GM19455 (cell line): Measurements from ENCODE around the gene KYNU.
"Not testable (repeated sequence)": the region's sequence is repeated elsewhere in the genome, so short reads cannot be mapped to it uniquely, and the experiment has no call there.

Experiments
- ATAC-seq: cut with Tn5 transposase; IDR thresholded peaks from one replicate; pipeline ENCODE4 v1.9.1; 2021; ENCODE audit not compliant: unreplicated experiment

Gene KYNU

DNA sequence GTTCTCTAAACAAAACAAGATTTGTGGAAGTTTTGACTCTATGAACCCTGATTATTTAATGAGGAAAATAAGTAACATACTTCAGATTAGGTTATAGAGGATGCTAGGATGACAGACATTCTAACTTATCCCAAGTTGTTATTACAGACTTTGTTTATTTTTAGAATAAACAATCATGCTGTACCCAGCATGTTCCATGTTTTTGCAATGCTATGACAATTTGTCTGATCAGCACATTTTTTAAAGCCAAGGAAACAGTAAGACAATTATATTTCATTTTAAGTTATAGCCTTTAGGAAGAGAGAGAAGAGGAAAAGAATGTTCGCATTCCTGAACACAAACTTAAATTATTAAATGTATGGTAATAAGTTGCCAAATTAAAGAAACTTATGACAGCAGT is 119.8 kb downstream of the KYNU start:
- ATAC-seq: no peak

- no peak for ATAC-seq
Measured at GRCh38 chr2:143000599-143000998, 123.1 kb downstream of the KYNU start.

DNA sequence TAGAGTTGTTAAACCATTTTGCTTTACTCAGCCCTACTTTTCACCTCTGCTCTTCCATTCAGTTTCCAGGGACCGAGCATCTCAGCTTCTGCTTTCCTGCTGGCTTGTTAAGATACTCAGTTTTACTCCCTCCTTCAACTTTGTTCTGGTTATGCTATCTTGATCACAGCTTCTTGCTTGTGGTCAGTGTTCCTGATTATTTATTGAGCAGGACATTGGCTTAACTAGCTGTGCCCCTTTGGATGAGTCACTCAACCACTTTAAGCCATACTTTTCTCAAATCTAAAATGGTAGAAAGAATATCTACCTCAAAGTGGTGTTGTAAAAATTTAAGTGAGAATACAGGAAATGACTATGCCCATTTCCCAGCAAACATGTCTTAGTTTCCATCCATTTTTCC is 124.0 kb downstream of the KYNU start:
- no peak for ATAC-seq

DNA sequence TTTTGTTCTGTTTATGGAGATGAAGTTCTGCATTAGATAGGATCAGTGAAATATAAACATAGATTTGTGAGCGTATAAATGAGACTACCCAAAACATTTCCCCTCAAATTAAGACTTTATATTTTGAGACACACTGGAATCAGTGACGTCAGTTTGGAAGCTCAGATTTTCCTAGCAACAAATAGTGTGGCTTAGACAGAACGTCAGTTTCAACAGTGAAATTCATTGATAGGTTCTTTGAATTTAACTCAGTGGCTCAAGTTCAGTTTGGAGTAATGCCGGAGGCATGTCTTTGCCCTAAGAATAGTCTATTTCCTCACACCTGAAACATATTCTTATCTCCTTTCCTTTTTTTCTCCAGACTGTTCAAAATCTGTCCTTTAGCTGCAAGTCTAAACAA is 138.2 kb downstream of the KYNU start:
- no peak for ATAC-seq

GRCh38 chr2:143026411-143027054 is 149.1 kb downstream of the KYNU start:
- no peak for ATAC-seq

DNA sequence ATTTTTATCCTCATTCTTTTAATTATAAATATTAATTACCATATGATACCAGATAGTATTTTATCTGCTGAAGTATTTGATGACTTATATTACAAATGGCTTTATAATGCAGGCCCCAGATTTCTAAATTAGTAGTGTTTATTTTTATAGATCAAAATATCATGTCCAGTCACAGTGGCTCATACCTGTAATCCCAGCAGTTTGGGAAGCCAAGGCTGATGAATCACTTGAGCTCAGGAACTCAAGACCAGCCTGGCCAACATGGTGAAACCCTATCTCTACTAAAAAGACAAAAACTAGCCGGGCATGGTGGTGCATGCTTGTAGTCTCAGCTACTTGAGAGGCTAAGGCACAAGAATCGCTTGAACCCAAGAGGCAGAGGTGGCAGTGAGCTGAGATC is 151.7 kb downstream of the KYNU start:
- no peak for ATAC-seq

GRCh38 chr2:143030127-143030526 is 152.7 kb downstream of the KYNU start:
- no peak for ATAC-seq

DNA sequence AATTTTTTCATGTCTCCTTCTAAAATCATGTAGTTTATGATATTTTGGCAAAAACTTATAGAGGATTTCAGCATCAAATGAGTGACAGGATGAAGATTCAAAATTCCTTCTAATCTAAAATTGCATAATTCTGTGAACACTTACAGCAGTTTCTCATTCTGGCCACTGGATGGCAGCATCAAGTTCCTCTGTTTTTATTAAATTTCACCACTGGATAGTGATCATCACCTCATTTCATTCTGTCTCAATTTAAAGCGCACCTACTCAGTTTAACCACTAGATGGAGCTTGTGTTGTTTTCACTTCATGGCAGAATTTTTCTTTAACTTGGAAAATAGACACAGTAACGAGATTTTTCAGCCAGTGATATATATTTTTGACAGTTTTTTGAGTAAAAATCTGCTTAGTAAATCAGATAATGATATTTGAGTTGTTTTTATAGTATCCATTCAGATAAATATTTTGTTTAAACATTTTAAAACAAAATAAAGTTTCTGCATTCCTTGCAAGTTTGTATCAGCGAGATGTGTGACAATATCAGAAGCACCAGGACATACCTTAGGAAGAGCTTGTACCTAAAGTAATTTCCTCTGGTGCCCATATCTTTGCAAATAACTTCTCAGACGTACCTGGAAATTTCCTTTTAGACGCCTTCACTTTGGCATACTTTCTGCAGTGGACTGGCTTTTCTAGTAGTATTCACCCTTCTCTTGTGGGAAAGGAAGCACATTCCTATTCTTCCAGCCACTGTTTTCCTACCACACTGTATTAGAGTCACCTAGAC is 157.0 kb downstream of the KYNU start:
- peak; percentile 85 for ATAC-seq

- no peak for ATAC-seq
Measured at GRCh38 chr2:143051465-143051864, 174.0 kb downstream of the KYNU start.

- not testable (repeated sequence) for ATAC-seq
Measured at GRCh38 chr2:143053437-143053836, 176.0 kb downstream of the KYNU start.

- no peak for ATAC-seq
Measured at GRCh38 chr2:143056550-143056949, 179.1 kb downstream of the KYNU start.

- no peak for ATAC-seq
Measured at GRCh38 chr2:143058851-143059250, 181.4 kb downstream of the KYNU start.

DNA sequence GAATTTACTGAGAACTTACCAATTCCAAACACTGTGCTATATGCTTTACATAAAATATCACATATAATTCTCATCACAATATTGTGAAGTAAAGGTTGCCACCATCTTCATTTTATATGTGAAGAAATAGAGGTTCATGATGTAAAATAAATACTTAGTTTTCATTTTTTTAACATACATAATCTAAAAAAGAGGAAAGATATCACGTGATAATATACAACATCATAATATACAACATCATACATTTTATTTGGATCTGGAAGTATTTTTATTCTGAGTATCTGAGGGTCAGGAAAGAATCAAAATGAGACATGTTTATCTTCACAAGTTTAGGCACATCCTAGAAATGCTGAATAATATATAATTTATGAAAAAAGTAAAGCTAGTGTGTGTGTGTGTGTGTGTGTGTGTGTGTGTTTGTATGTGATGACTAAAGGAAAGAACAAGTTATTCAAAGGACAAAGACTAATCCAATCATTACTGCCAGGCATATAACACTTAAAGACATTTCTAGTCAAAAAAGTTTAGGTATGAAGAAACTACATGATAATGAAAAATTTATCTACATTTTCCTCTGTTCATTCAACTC is 186.2 kb downstream of the KYNU start:
- ATAC-seq: no peak

GRCh38 chr2:143068094-143068493 is 190.6 kb downstream of the KYNU start:
- no peak for ATAC-seq

GRCh38 chr2:143068509-143068908 is 191.0 kb downstream of the KYNU start:
- ATAC-seq: no peak

GRCh38 chr2:143070704-143071103 is 193.2 kb downstream of the KYNU start:
- ATAC-seq: no peak

DNA sequence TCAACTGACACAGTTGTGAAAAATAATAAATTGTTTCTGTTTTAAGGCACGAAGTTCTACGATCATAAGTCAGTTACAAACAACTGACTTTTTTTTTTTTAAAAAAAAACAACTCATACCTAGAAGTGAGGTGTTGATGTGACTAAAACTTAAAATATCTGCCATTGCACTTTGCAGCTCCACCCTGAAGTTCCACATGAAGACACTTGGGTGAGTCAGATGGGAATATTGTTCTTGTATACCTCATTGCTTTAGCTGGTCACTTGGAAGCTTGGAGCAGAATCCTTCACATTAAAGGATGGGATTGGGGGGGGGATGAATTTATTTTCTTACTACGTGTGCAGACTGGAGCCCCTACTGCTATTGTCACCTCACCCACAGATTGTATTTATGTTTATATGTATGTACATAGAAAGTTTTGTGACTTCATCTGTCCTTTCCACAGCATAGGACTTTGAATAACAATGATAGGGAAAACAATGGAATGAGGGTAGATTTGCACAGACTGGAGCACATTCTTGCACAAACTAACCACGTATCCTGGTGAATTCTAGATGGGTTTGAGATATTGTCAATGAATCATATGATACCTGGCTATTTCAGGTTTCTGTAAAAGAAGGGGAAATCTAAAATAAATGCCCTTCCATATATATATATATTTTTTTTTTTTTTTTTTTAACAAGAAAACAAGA is 193.9 kb downstream of the KYNU start:
- ATAC-seq: no peak

DNA sequence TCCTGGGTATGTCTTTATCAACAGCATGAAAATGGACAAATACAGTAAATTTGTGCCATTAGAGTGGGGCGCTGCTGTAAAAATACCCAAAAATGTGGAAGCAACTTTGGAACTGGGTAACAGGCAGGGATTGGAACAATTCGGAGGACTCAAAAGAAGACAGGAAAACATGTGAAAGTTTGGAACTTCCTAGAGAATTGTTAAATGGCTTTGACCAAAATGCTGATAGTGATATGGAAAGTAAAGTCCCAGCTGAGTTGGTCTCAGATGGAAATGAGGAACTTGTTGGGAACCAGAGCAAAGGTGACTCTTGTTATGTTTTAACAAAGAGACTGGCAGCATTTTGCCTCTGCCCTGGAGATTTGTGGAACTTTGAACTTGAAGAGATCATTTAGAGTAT is 197.4 kb downstream of the KYNU start:
- ATAC-seq: not testable (repeated sequence)

- no peak for ATAC-seq
Measured at GRCh38 chr2:143075711-143076110, 198.2 kb downstream of the KYNU start.

DNA sequence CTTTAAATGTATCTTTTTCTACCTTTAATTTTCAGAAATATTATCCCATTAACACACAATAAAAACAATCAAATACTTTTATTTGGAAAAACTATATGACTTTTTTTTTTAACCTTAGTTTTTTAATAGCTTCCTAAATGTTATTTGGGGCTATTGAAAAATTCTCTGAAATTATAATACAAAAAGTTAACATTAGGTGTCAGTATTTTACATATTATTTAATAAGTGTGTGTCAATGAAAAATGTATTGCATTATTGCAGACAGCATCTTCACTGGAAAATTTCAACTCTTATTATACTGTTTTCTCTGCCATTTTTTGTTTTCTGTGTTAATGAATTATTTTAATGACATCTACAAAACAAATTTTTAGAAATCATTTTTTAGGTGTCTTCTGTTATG is 200.6 kb downstream of the KYNU start:
- no peak for ATAC-seq

DNA sequence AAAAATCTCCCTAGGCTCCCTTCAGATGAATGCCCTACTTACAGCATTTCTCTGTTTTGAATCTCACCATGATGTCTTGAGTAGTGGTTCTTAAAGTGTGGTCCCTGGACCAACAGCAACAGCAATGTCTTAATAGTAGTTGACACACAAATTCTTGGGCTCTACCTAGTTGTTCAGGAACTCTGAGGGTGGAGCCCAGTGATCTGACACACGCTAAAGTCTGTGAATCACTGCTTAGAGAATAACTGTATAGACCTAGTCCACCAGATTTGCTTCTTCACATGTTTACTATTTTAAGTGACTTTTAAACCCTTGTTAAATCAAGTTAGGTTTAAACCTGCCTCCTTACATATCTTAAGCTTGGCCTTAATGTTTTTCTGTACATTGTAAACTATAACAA is 204.2 kb downstream of the KYNU start:
- ATAC-seq: no peak

GRCh38 chr2:143083636-143084035 is 206.2 kb downstream of the KYNU start:
- ATAC-seq: no peak
